Left lung (tissue), 10 donors: ENCODE results near the gene SMAD5. TPM values are rescaled to one million over a fixed set of nuclear protein-coding genes. Genes with fewer than 3 reads are reported as not detected.

Experiments
- ATAC-seq: fragments of 200-7000 bp; cut with Tn5 transposase; one replicate; pipeline ENCODE4 v1.9.1; 2020; ENCODE audit warnings: moderate library complexity
- DNase-seq, 4 donors: peaks; one replicate each; pipeline ENCODE4 v3.0.0-alpha.2; 2013 to 2020
- H3K27ac ChIP-seq, 2 donors: fragments of 200-600 bp; sonication (generic) in 1 of 2; one replicate each; pipeline versions ENCODE4 v1.5.0 to v1.8.0; 2020 to 2021
- H3K27me3 ChIP-seq, 2 donors: fragments of 200-600 bp; sonication (generic) in 1 of 2; one replicate each; pipeline versions ENCODE4 v1.5.0 to v1.8.0; 2020 to 2021
- H3K36me3 ChIP-seq, 2 donors: fragments of 200-600 bp; sonication (generic) in 1 of 2; one replicate each; pipeline versions ENCODE4 v1.5.0 to v1.8.0; 2020 to 2021
- H3K4me1 ChIP-seq, 2 donors: fragments of 200-600 bp; one replicate each; pipeline ENCODE4 v1.8.0; 2021
- H3K4me3 ChIP-seq, 2 donors: fragments of 200-600 bp; sonication (generic) in 1 of 2; one replicate each; pipeline versions ENCODE4 v1.5.0 to v1.8.0; 2020 to 2021; ENCODE audit warnings: mild to moderate bottlenecking in 1 of 2
- H3K9me3 ChIP-seq, 2 donors: fragments of 200-600 bp; sonication (generic) in 1 of 2; one replicate each; pipeline versions ENCODE4 v1.5.0 to v1.8.0; 2020 to 2021
- intact Hi-C, 2 donors: fragments of 100-400 bp; cut with DNase I; formaldehyde crosslinking; loops; one replicate each; pipeline versions ENCODE4 v1.11.2 to v1.14.2; 2022
- polyA plus RNA-seq, 6 donors: library from polyadenylated mRNA; unstranded; fragments of 120-200 nt; gene quantifications; one replicate each; pipeline ENCODE4 v1.2.1, GENCODE V29; 2013; ENCODE audit not compliant: insufficient read length in 6 of 6
- total RNA-seq, 2 donors: library from RNA; stranded (reverse); fragmentation: NEBNext Ultra II Directional; extraction: Animal tissue kit (Norgen Biotek cat#: 25700); gene quantifications; one replicate each; pipeline ENCODE4 v1.2.1, GENCODE V29; 2021
- TF ChIP-seq, protein P1 (sequence below), 2 donors: fragments of 200-600 bp; sonication (generic) in 1 of 2; IDR thresholded peaks; one replicate each; pipeline versions ENCODE4 v1.5.0 to v1.8.0; 2021; ENCODE audit warnings: antibody characterized with exemption in 2 of 2
- donor health status: DM: no; HTN: yes; CAD: no.
- donor health status: DM: no; HTN: no; CAD: no.

Gene SMAD5
- total and polyA plus RNA-seq, 8 donors: 54.7 to 83.5 (median 73.6) TPM

DNA sequence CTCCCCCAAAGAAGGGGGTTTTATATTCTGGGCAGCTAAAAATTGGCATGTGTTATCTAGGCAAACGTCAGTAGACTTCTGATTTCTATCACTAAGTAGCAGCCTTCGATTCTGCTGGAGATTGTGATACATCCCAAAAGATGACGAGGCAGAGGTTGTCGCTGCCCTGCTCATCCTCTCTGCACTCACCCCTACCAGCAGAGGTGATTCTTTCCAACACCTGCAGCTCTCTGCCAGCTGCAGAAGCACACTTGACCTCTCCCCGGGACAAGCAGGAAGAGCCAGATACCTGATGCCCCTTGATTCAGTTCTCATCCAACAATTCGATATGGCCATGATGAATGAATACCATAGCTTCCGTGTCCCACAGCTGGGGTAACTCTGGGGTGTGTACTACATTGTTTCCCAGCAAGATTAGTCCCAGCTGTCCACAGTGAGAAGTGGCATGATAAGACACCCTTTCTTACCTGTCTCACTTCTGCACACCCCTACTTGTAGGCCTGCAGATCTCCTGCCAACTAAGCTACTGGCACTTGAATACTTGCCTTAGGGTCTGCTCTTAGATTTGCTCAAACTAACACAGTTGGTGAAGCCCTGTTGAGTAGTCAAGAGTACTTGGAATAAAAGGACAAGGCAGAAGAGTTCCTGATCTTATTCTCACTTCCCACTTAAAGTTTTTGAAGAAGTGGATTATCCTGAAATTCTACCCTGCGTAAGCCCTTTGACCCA, 37.6 kb upstream of the SMAD5 start:
- intact Hi-C loops: no loop called here

DNA sequence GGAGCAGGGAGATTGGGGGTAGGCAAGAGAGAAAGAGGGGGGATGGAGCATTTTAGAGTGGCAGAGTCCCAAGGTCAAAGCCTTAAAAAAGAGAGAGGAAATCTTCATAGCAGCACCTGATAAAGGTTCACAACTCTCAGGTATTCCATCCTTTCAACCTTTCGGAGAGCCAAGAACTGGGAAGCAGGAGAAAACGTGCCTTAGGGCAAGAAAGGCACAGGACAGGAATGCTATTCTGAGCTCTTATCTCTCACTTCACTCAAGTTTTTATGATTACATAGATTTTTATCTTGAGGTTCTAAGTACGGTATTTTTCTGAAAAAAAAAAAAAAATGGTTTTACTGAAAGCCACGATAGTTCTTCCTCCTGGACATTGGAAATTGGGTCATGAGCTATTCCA, 34.5 kb upstream of the SMAD5 start:
- Histone ChIP-seq H3K27ac (no peak overlapping the region), H3K4me3 (no peak overlapping the region), H3K36me3 (no peaks in the 10 kb centered on the region), H3K9me3 (no peaks in the 10 kb centered on the region), H3K4me1 (peaks cover 0 to 4% of the 10 kb centered on the region in 2 donors), H3K27me3 (peaks cover 0 to 4% of the 10 kb centered on the region in 2 donors)
- no peak for ATAC-seq
- no peak for DNase-seq
- TF ChIP-seq, protein P1, sequence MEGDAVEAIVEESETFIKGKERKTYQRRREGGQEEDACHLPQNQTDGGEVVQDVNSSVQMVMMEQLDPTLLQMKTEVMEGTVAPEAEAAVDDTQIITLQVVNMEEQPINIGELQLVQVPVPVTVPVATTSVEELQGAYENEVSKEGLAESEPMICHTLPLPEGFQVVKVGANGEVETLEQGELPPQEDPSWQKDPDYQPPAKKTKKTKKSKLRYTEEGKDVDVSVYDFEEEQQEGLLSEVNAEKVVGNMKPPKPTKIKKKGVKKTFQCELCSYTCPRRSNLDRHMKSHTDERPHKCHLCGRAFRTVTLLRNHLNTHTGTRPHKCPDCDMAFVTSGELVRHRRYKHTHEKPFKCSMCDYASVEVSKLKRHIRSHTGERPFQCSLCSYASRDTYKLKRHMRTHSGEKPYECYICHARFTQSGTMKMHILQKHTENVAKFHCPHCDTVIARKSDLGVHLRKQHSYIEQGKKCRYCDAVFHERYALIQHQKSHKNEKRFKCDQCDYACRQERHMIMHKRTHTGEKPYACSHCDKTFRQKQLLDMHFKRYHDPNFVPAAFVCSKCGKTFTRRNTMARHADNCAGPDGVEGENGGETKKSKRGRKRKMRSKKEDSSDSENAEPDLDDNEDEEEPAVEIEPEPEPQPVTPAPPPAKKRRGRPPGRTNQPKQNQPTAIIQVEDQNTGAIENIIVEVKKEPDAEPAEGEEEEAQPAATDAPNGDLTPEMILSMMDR (IDR thresholded peaks at IDR 0.05): no peak
- intact Hi-C loops: no loop called here

More for the DNA sequence above, 37.6 kb upstream of the SMAD5 start:
- no peaks in the 10 kb centered on the region for H3K36me3 ChIP-seq
- H3K27ac ChIP-seq: no peak overlapping the region
- TF ChIP-seq, protein P1 (IDR thresholded peaks at IDR 0.05): no peak
- peaks cover 0 to 4% of the 10 kb centered on the region in 2 donors for H3K27me3 ChIP-seq
- DNase-seq: no peak
- H3K4me3 ChIP-seq: no peak overlapping the region
- ATAC-seq: peak; percentile 67
- H3K9me3 ChIP-seq: no peaks in the 10 kb centered on the region
- peaks cover 0 to 4% of the 10 kb centered on the region in 2 donors for H3K4me1 ChIP-seq

DNA sequence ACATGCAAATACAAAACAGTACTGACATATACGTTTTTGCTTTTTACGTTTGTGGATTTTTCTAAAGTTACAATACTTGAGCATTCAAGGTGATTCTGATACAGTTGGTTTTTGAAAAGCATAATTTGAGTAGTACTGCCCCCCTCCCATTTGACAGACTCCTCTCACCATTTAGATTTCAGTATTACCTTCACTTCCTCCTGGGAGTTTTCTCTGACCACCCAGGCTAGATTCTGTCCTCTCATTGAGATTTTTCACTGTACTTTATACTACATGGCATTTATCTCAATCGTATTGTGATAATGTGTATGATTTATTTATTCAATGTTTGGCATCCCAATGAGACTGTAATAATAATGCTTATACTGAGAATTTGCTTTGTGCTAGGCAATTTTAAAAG, 32.8 kb upstream of the SMAD5 start:
- Histone ChIP-seq H3K27ac (no peak overlapping the region), H3K9me3 (no peaks in the 10 kb centered on the region), H3K4me3 (no peak overlapping the region), H3K36me3 (no peaks in the 10 kb centered on the region), H3K4me1 (peaks cover 0 to 1% of the 10 kb centered on the region in 2 donors), H3K27me3 (no peaks in the 10 kb centered on the region)
- TF ChIP-seq, protein P1 (IDR thresholded peaks at IDR 0.05): no peak
- intact Hi-C loops: no loop called here
- ATAC-seq (no peak), DNase-seq (no peak)

DNA sequence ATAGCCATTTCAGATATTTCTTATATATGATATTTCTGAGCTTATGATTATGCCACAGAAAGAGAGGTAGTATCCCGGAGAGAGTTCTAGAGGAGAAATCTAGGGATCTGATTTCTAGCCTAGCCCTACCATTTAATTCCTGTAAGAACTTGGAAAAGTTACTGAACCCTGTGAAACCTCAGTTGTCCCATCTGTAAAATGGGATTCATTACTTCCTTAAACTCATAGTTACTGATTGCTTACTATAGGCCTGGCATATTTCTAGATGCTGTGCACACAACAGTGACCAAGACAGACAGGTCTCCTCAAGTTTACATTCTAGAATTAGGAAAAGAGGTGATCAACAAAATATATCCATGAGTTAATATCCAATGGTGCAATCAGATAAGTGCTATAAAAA, 30.8 kb upstream of the SMAD5 start:
- intact Hi-C loops: no loop called here
- Histone ChIP-seq H3K27ac (no peak overlapping the region), H3K9me3 (no peaks in the 10 kb centered on the region), H3K4me3 (no peak overlapping the region), H3K36me3 (no peaks in the 10 kb centered on the region), H3K27me3 (no peaks in the 10 kb centered on the region), H3K4me1 (no peaks in the 10 kb centered on the region)
- TF ChIP-seq, protein P1 (IDR thresholded peaks at IDR 0.05): no peak
- ATAC-seq (no peak), DNase-seq (no peak)

DNA sequence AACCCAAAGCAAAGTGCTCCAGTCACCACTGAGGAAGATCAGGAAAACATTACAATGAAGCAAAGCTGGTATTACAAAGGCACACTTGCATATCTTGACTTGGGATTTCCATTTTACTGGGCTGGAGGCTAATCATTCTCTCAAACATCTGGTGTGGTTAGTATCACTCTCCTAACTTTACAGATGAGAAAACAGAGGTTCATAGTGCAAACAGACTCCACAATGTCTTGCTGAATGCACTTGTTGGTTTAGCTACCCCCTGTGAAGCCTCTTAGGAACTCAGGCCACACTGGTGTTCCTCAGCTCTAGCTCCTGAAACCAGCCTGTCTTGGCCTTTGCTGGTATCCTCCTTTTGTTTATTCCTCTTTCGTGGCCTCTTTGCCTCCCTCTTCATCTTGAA, 29.5 kb upstream of the SMAD5 start:
- Histone ChIP-seq H3K4me1 (no peaks in the 10 kb centered on the region), H3K4me3 (no peak overlapping the region), H3K27ac (no peak overlapping the region), H3K36me3 (no peaks in the 10 kb centered on the region), H3K27me3 (no peaks in the 10 kb centered on the region), H3K9me3 (no peaks in the 10 kb centered on the region)
- intact Hi-C loops: no loop called here
- DNase-seq: no peak
- TF ChIP-seq, protein P1 (IDR thresholded peaks at IDR 0.05): no peak
- no peak for ATAC-seq
